Parathyroid adenoma (tissue), 2 donors: ENCODE data around the gene MYCBPAP.

Experiments used
- H2AFZ ChIP-seq: fragments of 300-600 bp; sonication (generic); one replicate; pipeline ENCODE4 v1.7.0; 2017; ENCODE audit warnings: antibody characterized with exemption, mild to moderate bottlenecking
- H3K27ac ChIP-seq: fragments of 300-600 bp; sonication (generic); one replicate; pipeline ENCODE4 v1.7.0; 2017
- H3K27me3 ChIP-seq: fragments of 300-600 bp; sonication (generic); one replicate; pipeline ENCODE4 v1.7.0; 2017; ENCODE audit warnings: low read length; ENCODE audit not compliant: control insufficient read depth, insufficient read depth
- H3K36me3 ChIP-seq: fragments of 300-600 bp; sonication (generic); one replicate; pipeline ENCODE4 v1.7.0; 2017; ENCODE audit warnings: low read length; ENCODE audit not compliant: control insufficient read depth, insufficient read depth
- H3K4me1 ChIP-seq: fragments of 300-600 bp; sonication (generic); one replicate; pipeline ENCODE4 v1.7.0; 2017; ENCODE audit warnings: control low read depth
- H3K4me2 ChIP-seq: fragments of 300-600 bp; sonication (generic); one replicate; pipeline ENCODE4 v1.7.0; 2017; ENCODE audit warnings: low read length
- H3K4me3 ChIP-seq: fragments of 300-600 bp; sonication (generic); one replicate; pipeline ENCODE4 v1.7.0; 2017; ENCODE audit warnings: low read depth, low read length
- H3K79me2 ChIP-seq: fragments of 300-600 bp; sonication (generic); one replicate; pipeline ENCODE4 v1.7.0; 2017; ENCODE audit warnings: control low read depth
- H3K9ac ChIP-seq: fragments of 300-600 bp; sonication (generic); one replicate; pipeline ENCODE4 v1.7.0; 2017; ENCODE audit warnings: mild to moderate bottlenecking
- H3K9me3 ChIP-seq: fragments of 300-600 bp; sonication (generic); one replicate; pipeline ENCODE4 v1.7.0; 2017; ENCODE audit warnings: low read length; ENCODE audit not compliant: control insufficient read depth
- TF ChIP-seq, protein P1 (sequence below): fragments of 300-600 bp; sonication (generic); IDR thresholded peaks from one replicate; pipeline ENCODE4 v1.7.0; 2017; ENCODE audit warnings: antibody characterized with exemption, mild to moderate bottlenecking
- donor health status: primary hyperparathyroidism.

Gene MYCBPAP

DNA sequence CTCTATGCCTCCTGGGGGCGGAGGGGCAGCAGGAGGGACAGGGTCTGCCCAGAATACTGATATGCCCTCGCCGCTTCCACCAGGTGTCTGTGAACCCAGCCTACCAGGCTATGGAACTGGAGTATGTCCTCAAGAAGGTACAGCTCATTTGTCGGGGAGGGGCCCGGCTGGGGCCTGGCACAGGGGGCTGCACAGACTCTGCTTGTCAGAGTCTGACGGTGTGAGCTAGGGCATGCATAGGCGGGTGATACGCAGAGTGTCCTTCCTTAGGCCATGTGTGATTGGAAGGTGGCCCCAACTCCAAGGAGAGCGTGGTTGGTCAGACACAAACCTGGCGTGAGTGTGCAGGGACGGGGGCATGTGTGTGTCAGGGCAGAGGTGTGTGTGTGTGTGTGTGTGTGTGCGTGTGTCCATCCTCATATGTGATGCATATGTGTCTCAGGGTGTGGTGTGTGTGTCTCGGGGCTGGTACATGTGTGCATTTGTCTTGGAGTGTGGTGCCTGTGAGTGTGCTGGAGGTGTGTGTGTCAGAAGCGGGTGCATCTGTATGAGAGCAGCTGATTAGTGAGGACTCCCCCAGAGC lies 46.6 kb upstream of the MYCBPAP start:
- Histone ChIP-seq H3K79me2 (no peaks in the 10 kb centered on the region), H3K9ac (no peak overlapping the region), H3K27ac (no peak overlapping the region), H3K4me3 (no peak overlapping the region), H3K27me3 (no peaks in the 10 kb centered on the region), H3K9me3 (no peaks in the 10 kb centered on the region), H2AFZ (no peak overlapping the region), H3K36me3 (no peaks in the 10 kb centered on the region), H3K4me1 (no peaks in the 10 kb centered on the region), H3K4me2 (no peak overlapping the region)
- TF ChIP-seq, protein P1, sequence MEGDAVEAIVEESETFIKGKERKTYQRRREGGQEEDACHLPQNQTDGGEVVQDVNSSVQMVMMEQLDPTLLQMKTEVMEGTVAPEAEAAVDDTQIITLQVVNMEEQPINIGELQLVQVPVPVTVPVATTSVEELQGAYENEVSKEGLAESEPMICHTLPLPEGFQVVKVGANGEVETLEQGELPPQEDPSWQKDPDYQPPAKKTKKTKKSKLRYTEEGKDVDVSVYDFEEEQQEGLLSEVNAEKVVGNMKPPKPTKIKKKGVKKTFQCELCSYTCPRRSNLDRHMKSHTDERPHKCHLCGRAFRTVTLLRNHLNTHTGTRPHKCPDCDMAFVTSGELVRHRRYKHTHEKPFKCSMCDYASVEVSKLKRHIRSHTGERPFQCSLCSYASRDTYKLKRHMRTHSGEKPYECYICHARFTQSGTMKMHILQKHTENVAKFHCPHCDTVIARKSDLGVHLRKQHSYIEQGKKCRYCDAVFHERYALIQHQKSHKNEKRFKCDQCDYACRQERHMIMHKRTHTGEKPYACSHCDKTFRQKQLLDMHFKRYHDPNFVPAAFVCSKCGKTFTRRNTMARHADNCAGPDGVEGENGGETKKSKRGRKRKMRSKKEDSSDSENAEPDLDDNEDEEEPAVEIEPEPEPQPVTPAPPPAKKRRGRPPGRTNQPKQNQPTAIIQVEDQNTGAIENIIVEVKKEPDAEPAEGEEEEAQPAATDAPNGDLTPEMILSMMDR = no peak

DNA sequence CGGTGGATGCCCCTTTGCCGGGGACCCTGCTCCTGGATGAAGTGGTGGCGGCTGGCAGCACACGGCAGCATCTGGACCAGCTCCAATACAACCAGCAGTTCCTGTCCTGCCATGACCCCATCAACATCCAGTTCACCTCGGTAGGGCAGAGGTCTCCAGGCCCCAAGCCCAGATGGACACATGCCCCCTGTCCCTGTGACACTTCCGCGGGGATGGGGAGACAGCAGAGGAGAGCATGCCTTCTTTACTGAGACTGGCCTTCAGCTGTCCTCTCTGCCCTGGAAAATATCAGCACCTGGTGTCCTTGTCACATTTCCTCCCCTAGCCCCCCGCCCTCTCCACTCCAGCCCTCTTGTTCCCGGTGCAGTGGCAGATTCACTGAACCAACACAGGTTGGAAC lies 45.8 kb upstream of the MYCBPAP start:
- Histone ChIP-seq H3K9me3 (no peaks in the 10 kb centered on the region), H2AFZ (no peak overlapping the region), H3K27ac (no peak overlapping the region), H3K27me3 (no peaks in the 10 kb centered on the region), H3K4me3 (no peak overlapping the region), H3K9ac (no peak overlapping the region), H3K4me1 (peaks cover 3% of the 10 kb centered on the region), H3K79me2 (no peaks in the 10 kb centered on the region), H3K4me2 (no peak overlapping the region), H3K36me3 (no peaks in the 10 kb centered on the region)
- TF ChIP-seq, protein P1 = no peak

DNA sequence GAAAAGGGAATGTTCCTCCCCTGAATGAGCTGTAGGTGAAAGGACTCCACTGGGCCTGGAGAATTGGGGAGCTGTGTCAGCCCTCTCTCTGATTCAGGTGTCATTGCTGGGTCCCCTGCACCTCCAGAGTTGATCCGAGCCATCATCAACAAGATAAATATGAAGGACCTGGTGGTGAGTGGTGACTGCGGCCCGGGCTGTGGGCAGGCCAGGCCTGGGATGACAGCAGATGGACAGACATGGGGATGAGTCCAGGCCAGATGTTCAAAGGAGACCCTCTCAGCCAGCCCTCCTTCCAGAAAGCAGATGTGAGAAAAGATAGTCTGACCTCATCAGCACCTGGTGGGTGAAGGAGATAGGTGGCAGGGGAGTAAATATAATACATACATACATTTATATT lies 44.1 kb upstream of the MYCBPAP start:
- Histone ChIP-seq H3K79me2 (no peaks in the 10 kb centered on the region), H3K9me3 (no peaks in the 10 kb centered on the region), H3K4me3 (no peak overlapping the region), H3K27me3 (no peaks in the 10 kb centered on the region), H3K36me3 (no peaks in the 10 kb centered on the region), H3K27ac (no peak overlapping the region), H3K4me2 (no peak overlapping the region), H2AFZ (no peak overlapping the region), H3K4me1 (peaks cover 3% of the 10 kb centered on the region), H3K9ac (no peak overlapping the region)
- TF ChIP-seq, protein P1 = no peak

DNA sequence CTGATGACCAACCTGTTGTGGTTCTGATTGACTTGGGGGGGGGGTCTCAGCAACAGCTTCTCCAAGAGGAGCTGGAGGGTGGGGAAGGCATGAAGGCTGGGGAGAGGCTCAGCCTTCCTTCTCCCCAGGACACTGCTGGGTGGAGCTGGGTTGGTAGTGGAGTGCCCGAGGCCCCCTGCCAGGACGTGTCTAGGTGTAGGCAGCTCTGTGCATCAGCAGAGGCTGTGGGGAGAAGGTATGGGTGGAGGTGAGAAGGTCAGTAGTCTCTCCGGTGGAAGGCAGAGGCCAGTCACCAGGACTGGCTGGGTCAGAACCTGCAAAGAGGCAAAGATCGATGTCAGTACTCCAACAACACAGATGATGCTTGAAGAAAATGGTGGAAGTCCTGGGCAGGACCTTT lies 43.5 kb upstream of the MYCBPAP start:
- Histone ChIP-seq H3K36me3 (no peaks in the 10 kb centered on the region), H3K4me3 (no peak overlapping the region), H3K4me2 (no peak overlapping the region), H3K9me3 (no peaks in the 10 kb centered on the region), H3K27me3 (no peaks in the 10 kb centered on the region), H3K79me2 (no peaks in the 10 kb centered on the region), H2AFZ (no peak overlapping the region), H3K9ac (no peak overlapping the region), H3K27ac (no peak overlapping the region), H3K4me1 (peaks cover 3% of the 10 kb centered on the region)
- TF ChIP-seq, protein P1 = no peak

DNA sequence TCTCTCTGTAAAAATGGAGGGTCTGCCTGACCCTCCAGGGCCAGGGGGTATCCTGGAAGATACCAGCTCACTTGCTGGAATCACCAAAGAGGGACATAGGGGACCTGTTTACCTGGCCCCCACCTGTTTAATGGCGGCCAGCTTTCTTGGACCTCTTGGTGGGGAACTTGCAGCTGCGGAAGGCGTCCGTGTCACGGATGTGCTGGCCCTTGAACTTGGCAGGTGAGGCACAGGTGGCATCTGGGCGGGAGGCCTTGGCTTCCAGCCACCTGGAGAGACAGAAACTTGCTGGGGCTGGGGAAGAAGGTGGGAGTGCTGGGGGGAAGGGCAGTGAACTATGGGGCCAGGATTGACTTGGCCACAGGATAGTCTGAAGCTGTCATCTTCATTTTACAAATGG lies 43.1 kb upstream of the MYCBPAP start:
- Histone ChIP-seq H3K4me1 (peaks cover 3% of the 10 kb centered on the region), H3K27ac (no peak overlapping the region), H3K4me3 (no peak overlapping the region), H3K4me2 (no peak overlapping the region), H3K79me2 (no peaks in the 10 kb centered on the region), H3K36me3 (no peaks in the 10 kb centered on the region), H3K9ac (no peak overlapping the region), H3K9me3 (no peaks in the 10 kb centered on the region), H2AFZ (no peak overlapping the region), H3K27me3 (no peaks in the 10 kb centered on the region)
- TF ChIP-seq, protein P1 = no peak
